ENCODE data around the gene OR8A1.

GRCh38 chr11:124582565-124582964 lies 12.8 kb downstream of the OR8A1 start:
- TF ChIP-seq, protein P1, sequence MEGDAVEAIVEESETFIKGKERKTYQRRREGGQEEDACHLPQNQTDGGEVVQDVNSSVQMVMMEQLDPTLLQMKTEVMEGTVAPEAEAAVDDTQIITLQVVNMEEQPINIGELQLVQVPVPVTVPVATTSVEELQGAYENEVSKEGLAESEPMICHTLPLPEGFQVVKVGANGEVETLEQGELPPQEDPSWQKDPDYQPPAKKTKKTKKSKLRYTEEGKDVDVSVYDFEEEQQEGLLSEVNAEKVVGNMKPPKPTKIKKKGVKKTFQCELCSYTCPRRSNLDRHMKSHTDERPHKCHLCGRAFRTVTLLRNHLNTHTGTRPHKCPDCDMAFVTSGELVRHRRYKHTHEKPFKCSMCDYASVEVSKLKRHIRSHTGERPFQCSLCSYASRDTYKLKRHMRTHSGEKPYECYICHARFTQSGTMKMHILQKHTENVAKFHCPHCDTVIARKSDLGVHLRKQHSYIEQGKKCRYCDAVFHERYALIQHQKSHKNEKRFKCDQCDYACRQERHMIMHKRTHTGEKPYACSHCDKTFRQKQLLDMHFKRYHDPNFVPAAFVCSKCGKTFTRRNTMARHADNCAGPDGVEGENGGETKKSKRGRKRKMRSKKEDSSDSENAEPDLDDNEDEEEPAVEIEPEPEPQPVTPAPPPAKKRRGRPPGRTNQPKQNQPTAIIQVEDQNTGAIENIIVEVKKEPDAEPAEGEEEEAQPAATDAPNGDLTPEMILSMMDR (IDR thresholded peaks at IDR 0.05; ENCODE audit: low read length), result no peak
- TF ChIP-seq EZH2 (IDR thresholded peaks at IDR 0.05; ENCODE audit: borderline replicate concordance, low read length), result no peak
